ENCODE measurements around the gene SIGLEC12. TPM values are rescaled to one million over a fixed set of nuclear protein-coding genes. Genes with fewer than 3 reads are reported as not detected.
"Not testable (repeated sequence)": the region's sequence is repeated elsewhere in the genome, so short reads cannot be mapped to it uniquely, and the experiment has no call there.

SIGLEC12 gene
- total RNA-seq, 1 donor from 2014 or later = not detected

DNA sequence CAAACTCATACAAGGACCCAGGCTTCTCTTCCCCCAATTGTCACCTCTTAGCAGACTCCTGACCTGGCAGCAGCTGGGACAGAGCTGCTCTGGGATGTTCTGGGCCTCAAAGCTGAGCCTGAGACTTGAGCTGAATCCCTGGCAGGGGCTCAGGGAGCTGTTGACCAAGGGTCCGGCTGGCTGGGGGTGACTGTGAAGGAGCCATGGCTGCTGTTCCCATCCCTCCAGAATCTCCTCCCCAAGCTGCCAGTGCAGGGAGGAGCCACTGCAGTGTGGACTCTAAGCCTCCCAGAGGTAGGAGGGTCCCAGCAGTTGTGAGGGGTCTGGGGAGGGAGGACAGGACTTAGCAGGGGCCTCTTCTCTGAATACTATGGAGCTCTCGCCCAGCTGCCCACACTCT is 27.7 kb upstream of the SIGLEC12 start:
- intact Hi-C loops (cut with DNase I) = no loop called here
- no peak for ATAC-seq

GRCh38 chr19:51525651-51526050 is 24.1 kb upstream of the SIGLEC12 start:
- no peak for ATAC-seq
- intact Hi-C loops (cut with DNase I) = no loop called here
- no peak for DNase-seq (ENCODE audit: low spot score)

More for the DNA sequence above, 27.7 kb upstream of the SIGLEC12 start:
- no peak for DNase-seq (ENCODE audit: low spot score)

DNA sequence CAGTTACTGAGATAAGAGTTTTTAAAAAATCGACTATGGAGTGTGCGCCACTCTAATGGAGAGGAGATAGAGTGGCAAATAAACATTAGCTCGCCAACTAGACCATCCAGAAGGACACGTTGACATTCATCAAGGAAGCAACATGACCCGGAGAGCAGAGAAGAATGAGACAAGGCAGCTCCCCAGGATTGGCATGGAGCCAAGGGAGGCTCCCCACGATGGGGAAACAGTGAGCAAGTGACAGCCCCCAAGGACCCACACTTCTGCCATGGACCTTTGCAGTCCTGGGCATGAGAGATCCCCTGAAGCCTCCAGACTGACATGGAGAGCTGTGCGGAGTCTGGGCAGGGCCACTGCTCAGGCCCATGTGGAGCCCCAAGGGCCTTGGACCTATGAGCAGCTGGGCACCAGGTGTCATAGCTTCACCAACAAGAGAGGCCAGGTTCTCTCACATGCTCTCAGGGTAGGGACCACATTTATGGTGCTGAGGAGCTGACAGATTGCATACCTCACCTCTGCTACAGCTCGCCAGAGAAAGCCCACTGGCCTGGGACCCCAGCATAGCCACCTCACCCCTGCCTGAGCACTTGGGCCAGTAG is 23.2 kb upstream of the SIGLEC12 start:
- intact Hi-C loops (cut with DNase I) = no loop called here
- DNase-seq (ENCODE audit: low spot score) (no peak), ATAC-seq (no peak)

GRCh38 chr19:51521781-51522180 is 20.2 kb upstream of the SIGLEC12 start:
- DNase-seq (ENCODE audit: low spot score) (no peak), ATAC-seq (no peak)
- intact Hi-C loops (cut with DNase I) = no loop called here

- DNase-seq (ENCODE audit: low spot score) (no peak), ATAC-seq (no peak)
- intact Hi-C loops (cut with DNase I) = no loop called here
Measured at GRCh38 chr19:51521357-51521756, 19.8 kb upstream of the SIGLEC12 start.

- no peak for DNase-seq (ENCODE audit: low spot score)
- ATAC-seq = no peak
- intact Hi-C loops (cut with DNase I) = no loop called here
Measured at GRCh38 chr19:51520728-51521127, 19.1 kb upstream of the SIGLEC12 start.

GRCh38 chr19:51514866-51515481 is 13.4 kb upstream of the SIGLEC12 start:
- intact Hi-C loops (cut with DNase I) = no loop called here
- no peak for ATAC-seq
- DNase-seq (ENCODE audit: low spot score) = no peak

GRCh38 chr19:51513968-51514367 is 12.4 kb upstream of the SIGLEC12 start:
- intact Hi-C loops (cut with DNase I) = no loop called here
- DNase-seq (ENCODE audit: low spot score) (no peak), ATAC-seq (no peak)

DNA sequence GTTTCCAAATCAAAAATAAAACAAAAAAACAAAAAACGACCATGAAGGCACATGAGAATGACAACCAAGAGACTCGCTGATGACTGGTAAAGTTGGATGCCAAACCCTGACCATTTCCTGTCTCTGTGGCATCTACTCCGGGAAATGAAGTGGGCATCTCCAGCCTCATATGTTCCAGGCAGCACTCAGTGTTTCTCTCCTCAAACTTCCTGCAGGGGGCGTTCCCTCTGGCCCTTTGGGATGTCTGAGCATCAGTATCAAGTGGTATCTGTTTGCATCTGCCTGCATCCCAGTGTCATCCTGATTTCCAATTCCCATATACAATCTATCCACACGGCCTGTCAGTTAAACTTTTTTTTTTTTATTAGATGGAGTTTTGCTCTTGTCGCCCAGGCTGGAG is 9.8 kb upstream of the SIGLEC12 start:
- no peak for ATAC-seq
- intact Hi-C loops (cut with DNase I) = no loop called here
- no peak for DNase-seq (ENCODE audit: low spot score)

DNA sequence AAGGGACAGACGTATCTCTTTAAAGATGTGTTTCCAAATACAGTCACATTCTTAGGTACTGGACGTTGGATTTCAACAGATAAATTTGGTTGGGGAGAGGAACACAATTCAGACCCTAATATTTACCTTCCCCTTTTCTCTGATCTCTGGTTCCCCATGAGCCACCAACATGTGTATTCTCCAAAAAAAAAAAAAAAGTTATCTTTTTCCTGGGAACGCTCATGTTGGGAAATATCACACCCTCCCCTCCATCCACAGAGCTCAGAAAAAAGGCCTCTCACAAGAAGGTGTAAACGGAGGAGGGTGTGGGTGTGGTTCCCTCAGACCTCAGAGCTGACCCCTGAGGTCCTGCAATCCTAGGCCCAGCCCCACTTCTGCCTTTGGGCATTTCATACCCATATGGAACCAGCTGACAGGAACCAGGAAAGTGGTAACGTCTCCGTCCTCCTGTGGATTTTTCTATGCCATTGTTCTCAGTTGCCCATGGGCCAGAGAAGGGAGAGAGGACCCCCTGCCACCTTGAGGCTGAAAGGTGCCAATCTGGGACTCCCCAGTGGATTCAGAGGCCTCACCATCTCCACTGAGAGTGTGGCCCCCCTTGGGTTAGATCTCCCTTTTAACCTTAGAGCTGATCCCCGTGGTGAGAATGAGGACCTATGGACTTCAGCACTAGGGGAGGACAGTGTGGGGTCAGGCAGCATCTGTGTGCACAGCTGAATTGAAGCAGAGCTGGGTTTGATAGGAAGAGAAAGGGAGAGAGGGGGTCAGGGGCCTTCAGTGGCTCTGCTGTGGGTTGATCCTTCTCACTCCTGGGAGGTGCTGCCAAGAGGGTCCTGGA is 8.4 kb upstream of the SIGLEC12 start:
- no peak for ATAC-seq
- DNase-seq (ENCODE audit: low spot score) = no peak
- intact Hi-C loops (cut with DNase I) = no loop called here

DNA sequence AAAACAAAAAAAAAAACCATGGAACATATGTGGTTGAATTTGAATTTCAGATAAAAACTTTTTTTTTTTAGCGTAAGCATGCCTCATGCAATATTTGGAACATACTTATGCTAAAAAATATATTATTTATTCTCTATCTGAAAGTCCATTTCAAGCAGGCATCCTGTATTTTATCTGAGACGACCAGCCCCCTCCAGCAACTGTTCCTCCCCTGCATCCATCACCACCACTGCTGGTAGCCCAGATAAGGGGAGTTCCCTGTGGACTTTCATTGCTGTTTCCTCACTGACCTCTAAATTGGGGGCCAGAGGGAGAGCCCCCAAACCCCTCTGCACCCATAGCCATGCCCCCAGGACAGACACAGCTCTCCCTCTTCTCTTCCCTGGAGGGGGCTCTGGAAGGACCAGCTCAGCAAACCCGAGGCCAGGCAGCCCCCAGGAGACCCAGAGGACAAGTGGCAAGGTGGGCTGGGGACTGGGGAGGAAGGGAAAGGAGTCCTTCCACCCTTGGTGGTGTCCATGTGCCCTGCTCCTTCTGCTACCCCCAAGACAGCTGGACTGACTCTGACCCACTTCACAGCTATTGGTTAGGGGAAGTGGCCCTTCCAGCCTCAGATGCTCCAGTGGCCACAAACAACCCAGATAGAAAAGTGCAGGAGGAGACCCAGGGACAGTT is 6.6 kb upstream of the SIGLEC12 start:
- DNase-seq (ENCODE audit: low spot score) (no peak), ATAC-seq (no peak)
- intact Hi-C loops (cut with DNase I) = no loop called here

GRCh38 chr19:51507640-51508058 is 6.0 kb upstream of the SIGLEC12 start:
- ATAC-seq = no peak
- intact Hi-C loops (cut with DNase I) = no loop called here
- DNase-seq (ENCODE audit: low spot score) = no peak

DNA sequence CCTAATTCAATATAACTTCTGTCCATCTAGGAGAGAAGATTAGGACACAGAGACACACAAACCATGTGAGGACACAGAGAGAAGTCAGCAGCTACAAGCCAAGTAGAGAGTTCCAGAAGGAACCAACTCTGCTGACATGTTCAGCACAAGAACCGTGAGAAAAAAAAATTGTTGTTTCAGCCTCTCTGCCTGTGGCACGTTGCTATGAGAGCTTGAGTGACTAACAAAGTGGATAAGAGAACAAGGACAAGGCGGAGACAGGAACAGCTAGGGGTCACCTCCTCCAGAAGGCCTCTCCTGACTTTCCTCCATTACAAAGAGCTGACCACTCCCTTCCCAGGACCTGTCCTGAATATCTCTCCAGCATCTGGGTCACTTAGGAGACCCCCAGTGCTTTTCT is 5.6 kb upstream of the SIGLEC12 start:
- ATAC-seq (no peak), DNase-seq (ENCODE audit: low spot score) (no peak)
- intact Hi-C loops (cut with DNase I) = no loop called here

- intact Hi-C loops (cut with DNase I) = no loop called here
- DNase-seq (ENCODE audit: low spot score) (no peak), ATAC-seq (no peak)
Measured at GRCh38 chr19:51505904-51506303, 4.3 kb upstream of the SIGLEC12 start.

DNA sequence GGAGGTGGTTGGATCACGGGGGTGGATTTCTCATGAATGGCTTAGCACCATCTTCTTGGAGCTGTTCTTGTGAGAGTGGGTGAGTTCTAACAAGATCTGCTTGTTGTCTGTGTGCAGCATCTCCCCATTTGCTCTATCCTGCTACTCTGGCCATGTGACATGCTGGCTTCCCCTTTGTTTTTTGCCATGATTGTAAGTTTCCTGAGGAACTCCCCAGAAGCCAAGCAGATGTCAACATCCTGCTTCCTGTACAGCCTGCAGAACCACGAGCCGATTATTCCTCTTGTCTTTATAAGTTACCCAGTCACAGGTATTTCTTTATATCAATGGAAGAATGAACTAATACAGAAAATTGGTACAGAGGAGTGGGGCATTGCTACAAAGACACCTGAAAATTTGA is 2.3 kb upstream of the SIGLEC12 start:
- ATAC-seq (no peak), DNase-seq (ENCODE audit: low spot score) (no peak)
- intact Hi-C loops (cut with DNase I) = no loop called here

GRCh38 chr19:51503286-51503817 is 1.8 kb upstream of the SIGLEC12 start:
- intact Hi-C loops (cut with DNase I) = no loop called here
- ATAC-seq (no peak), DNase-seq (ENCODE audit: low spot score) (no peak)

GRCh38 chr19:51500931-51501330 is 669 bp downstream of the SIGLEC12 start:
- intact Hi-C loops (cut with DNase I); DNase-seq (ENCODE audit: low spot score); ATAC-seq: not testable (repeated sequence)

DNA sequence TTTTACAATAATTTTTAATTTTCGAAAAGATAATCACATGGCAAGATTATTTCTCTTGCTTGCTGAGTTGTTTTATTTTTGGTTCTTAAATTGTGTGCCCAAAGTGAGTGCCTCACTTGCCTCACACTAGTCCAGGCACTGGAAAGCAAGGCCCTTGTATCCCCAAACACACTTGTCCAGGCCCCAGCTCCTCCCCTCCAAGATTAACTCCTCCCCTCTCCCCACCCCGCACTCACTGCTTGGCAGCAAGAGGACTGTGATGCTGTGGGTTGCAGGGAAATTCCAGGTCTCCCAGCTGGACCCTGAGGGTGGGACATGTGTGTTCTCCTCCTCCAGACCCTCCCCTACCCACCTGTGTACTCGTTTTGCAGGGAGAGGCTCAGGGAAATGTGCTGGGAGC is 3.9 kb downstream of the SIGLEC12 start:
- DNase-seq (ENCODE audit: low spot score) (no peak), ATAC-seq (no peak)
- intact Hi-C loops (cut with DNase I) = no loop called here

- no peak for DNase-seq (ENCODE audit: low spot score)
- intact Hi-C loops (cut with DNase I) = no loop called here
- no peak for ATAC-seq
Measured at GRCh38 chr19:51493776-51494175, 7.8 kb downstream of the SIGLEC12 start.

GRCh38 chr19:51491586-51491985 is 10.0 kb downstream of the SIGLEC12 start:
- no peak for DNase-seq (ENCODE audit: low spot score)
- intact Hi-C loops (cut with DNase I) = no loop called here
- ATAC-seq = no peak

All from sciatic nerve (tissue), 2 donors.